Measurements from ENCODE around the gene TSPAN18.

TSPAN18 gene

DNA sequence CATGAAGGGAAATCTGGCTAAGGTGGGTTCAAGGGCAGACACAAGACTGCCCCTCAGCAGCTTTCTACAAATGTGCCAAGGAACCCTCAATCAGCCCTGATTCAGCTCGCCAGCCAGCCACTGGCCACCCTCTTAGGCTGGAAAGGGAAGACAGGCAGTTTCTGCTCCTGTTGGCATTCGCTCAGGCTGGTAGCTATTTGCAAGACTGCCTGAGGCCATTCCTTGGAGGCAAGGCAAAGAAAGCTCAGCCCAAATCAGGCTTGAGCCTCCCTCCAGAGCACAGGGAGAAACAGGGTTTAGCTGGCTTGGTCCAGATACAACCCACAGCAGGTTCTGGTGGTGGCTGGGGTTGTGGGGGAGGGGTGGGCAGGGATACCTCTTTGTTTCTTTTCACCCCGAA is 204.7 kb downstream of the TSPAN18 start:
- TF ChIP-seq, protein P1, sequence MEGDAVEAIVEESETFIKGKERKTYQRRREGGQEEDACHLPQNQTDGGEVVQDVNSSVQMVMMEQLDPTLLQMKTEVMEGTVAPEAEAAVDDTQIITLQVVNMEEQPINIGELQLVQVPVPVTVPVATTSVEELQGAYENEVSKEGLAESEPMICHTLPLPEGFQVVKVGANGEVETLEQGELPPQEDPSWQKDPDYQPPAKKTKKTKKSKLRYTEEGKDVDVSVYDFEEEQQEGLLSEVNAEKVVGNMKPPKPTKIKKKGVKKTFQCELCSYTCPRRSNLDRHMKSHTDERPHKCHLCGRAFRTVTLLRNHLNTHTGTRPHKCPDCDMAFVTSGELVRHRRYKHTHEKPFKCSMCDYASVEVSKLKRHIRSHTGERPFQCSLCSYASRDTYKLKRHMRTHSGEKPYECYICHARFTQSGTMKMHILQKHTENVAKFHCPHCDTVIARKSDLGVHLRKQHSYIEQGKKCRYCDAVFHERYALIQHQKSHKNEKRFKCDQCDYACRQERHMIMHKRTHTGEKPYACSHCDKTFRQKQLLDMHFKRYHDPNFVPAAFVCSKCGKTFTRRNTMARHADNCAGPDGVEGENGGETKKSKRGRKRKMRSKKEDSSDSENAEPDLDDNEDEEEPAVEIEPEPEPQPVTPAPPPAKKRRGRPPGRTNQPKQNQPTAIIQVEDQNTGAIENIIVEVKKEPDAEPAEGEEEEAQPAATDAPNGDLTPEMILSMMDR (conservative IDR thresholded peaks at IDR 0.05; ENCODE audit: low read length), result no peak
- no peak for TF ChIP-seq EZH2phosphoT487 (IDR thresholded peaks at IDR 0.05; ENCODE audit: borderline replicate concordance)
- Histone ChIP-seq H3K9ac (ENCODE audit: low read depth, low read length, poor library complexity, severe bottlenecking) (no peak overlapping the region), H3K36me3 (ENCODE audit: insufficient read depth, low read length) (no peaks in the 10 kb centered on the region)

DNA sequence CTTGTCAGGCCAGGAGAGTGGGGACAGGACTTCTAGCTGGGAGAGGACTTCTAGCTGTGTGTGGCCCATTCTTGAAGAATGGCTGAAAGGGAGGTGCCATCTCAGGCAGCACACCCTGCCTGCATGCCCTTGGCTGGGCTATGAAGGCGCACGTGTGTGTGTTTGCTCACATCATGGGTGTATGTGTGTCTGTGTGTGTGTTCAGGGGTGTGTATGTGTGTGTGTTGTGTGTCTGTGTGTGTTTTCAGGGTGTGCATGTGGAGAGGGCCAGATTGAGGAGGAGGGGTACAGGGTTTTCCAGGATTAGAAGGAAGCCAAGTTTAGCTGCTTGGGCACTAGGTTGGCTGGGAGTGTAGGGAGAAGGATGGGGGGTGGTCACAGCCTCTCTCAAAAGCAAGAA is 207.3 kb downstream of the TSPAN18 start:
- Histone ChIP-seq H3K4me3 (ENCODE audit: low read length, poor library complexity, severe bottlenecking) (no peak overlapping the region), H3K9ac (ENCODE audit: low read depth, low read length, poor library complexity, severe bottlenecking) (no peak overlapping the region), H3K4me2 (ENCODE audit: low read depth, low read length, poor library complexity, severe bottlenecking) (no peak overlapping the region), H4K20me1 (ENCODE audit: insufficient read depth, low read length, poor library complexity, severe bottlenecking) (no peaks in the 10 kb centered on the region), H3K4me1 (ENCODE audit: insufficient read depth, low read length, poor library complexity, severe bottlenecking) (no peaks in the 10 kb centered on the region), H2AFZ (ENCODE audit: low read length) (no peak overlapping the region), H3K36me3 (ENCODE audit: insufficient read depth, low read length) (no peaks in the 10 kb centered on the region), H3K9me3 (ENCODE audit: insufficient read depth, low read depth, low read length) (no peaks in the 10 kb centered on the region), H3K27me3 (ENCODE audit: insufficient read depth, low read length, poor library complexity, severe bottlenecking) (no peaks in the 10 kb centered on the region), H3F3A (ENCODE audit: low read depth) (no peaks in the 10 kb centered on the region), H3K9me2 (replicated peaks; ENCODE audit: low read depth, low read length) (no peaks in the 10 kb centered on the region), H3K79me2 (ENCODE audit: insufficient read depth, low read length) (no peaks in the 10 kb centered on the region)
- TF ChIP-seq, protein P1 (conservative IDR thresholded peaks at IDR 0.05; ENCODE audit: low read length), result no peak
- no peak for TF ChIP-seq EZH2phosphoT487 (IDR thresholded peaks at IDR 0.05; ENCODE audit: borderline replicate concordance)

More for the DNA sequence above, 204.7 kb downstream of the TSPAN18 start:
- no peaks in the 10 kb centered on the region for H3K79me2 ChIP-seq (ENCODE audit: insufficient read depth, low read length)
- no peaks in the 10 kb centered on the region for H3F3A ChIP-seq (ENCODE audit: low read depth)
- H3K4me1 ChIP-seq (ENCODE audit: insufficient read depth, low read length, poor library complexity, severe bottlenecking), result no peaks in the 10 kb centered on the region
- no peaks in the 10 kb centered on the region for H3K27me3 ChIP-seq (ENCODE audit: insufficient read depth, low read length, poor library complexity, severe bottlenecking)
- no peak overlapping the region for H3K4me3 ChIP-seq (ENCODE audit: low read length, poor library complexity, severe bottlenecking)
- no peaks in the 10 kb centered on the region for H3K9me2 ChIP-seq (replicated peaks; ENCODE audit: low read depth, low read length)
- H2AFZ ChIP-seq (ENCODE audit: low read length), result no peak overlapping the region
- no peaks in the 10 kb centered on the region for H4K20me1 ChIP-seq (ENCODE audit: insufficient read depth, low read length, poor library complexity, severe bottlenecking)
- H3K9me3 ChIP-seq (ENCODE audit: insufficient read depth, low read depth, low read length), result no peaks in the 10 kb centered on the region
- no peak overlapping the region for H3K4me2 ChIP-seq (ENCODE audit: low read depth, low read length, poor library complexity, severe bottlenecking)

DNA sequence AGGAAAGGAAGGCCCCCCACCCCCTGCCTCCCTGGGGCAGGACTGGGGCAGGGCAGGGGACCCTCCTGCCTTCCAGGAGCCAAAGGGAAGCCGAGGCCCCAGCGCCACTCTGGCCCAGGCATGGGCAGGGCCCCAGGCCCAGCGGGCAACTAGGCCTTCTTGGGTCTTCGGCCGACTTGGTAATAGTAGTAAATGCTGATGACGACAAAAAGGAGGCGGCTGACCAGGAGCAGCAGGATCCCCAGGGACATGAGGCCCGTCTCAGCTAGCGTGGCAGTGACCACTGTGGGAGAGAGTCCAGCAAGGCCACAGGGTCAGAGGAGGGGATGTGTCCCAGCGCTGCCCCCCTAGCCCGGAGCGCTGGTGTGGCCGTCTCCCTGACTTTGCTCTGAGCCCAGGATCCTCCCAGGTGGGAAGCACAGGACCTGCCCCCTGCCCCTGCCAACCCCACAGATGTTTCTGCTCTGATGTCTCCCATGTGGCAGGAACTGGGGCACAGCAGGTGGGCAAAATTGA is 208.0 kb downstream of the TSPAN18 start:
- Histone ChIP-seq H3K9me2 (replicated peaks; ENCODE audit: low read depth, low read length) (no peaks in the 10 kb centered on the region), H2AFZ (ENCODE audit: low read length) (no peak overlapping the region), H3K4me1 (ENCODE audit: insufficient read depth, low read length, poor library complexity, severe bottlenecking) (peaks cover 3% of the 10 kb centered on the region), H3K9me3 (ENCODE audit: insufficient read depth, low read depth, low read length) (no peaks in the 10 kb centered on the region), H3K9ac (ENCODE audit: low read depth, low read length, poor library complexity, severe bottlenecking) (no peak overlapping the region), H3F3A (ENCODE audit: low read depth) (no peaks in the 10 kb centered on the region), H3K27me3 (ENCODE audit: insufficient read depth, low read length, poor library complexity, severe bottlenecking) (no peaks in the 10 kb centered on the region), H3K4me2 (ENCODE audit: low read depth, low read length, poor library complexity, severe bottlenecking) (no peak overlapping the region), H3K36me3 (ENCODE audit: insufficient read depth, low read length) (no peaks in the 10 kb centered on the region), H4K20me1 (ENCODE audit: insufficient read depth, low read length, poor library complexity, severe bottlenecking) (no peaks in the 10 kb centered on the region), H3K79me2 (ENCODE audit: insufficient read depth, low read length) (no peaks in the 10 kb centered on the region), H3K4me3 (ENCODE audit: low read length, poor library complexity, severe bottlenecking) (no peak overlapping the region)
- no peak for TF ChIP-seq EZH2phosphoT487 (IDR thresholded peaks at IDR 0.05; ENCODE audit: borderline replicate concordance)
- TF ChIP-seq, protein P1 (conservative IDR thresholded peaks at IDR 0.05; ENCODE audit: low read length), result no peak
